Measurements from ENCODE around the gene GRK3. TPM values are rescaled to one million over a fixed set of nuclear protein-coding genes. Genes with fewer than 3 reads are reported as not detected.
A peak's percentile ranks its signal among the peaks of the same experiment; 100 is the strongest.

The GRK3 gene
- total RNA-seq, 1 donor from 2014 or later: 30.1 TPM

GRCh38 chr22:25757686-25758085 lies 193.2 kb downstream of the GRK3 start:
- Mint-ChIP-seq H3K4me3 (no peak overlapping the region), H3K4me1 (peaks cover 22% of the 10 kb centered on the region), H3K27me3 (no peaks in the 10 kb centered on the region), H3K9me3 (peaks cover 3% of the 10 kb centered on the region), H3K27ac (peak overlapping the region; percentile 53), H3K36me3 (ENCODE audit: low read depth) (no peaks in the 10 kb centered on the region)
- no peak for DNase-seq
- intact Hi-C loops (cut with micrococcal nuclease): no loop called here

GRCh38 chr22:25758316-25758715 lies 193.8 kb downstream of the GRK3 start:
- peaks cover 21% of the 10 kb centered on the region for H3K4me1 Mint-ChIP-seq

GRCh38 chr22:25759825-25760231 lies 195.4 kb downstream of the GRK3 start:
- Mint-ChIP-seq H3K9me3 (peaks cover 3% of the 10 kb centered on the region), H3K4me3 (no peak overlapping the region), H3K27me3 (no peaks in the 10 kb centered on the region), H3K4me1 (peaks cover 19% of the 10 kb centered on the region), H3K27ac (no peak overlapping the region), H3K36me3 (ENCODE audit: low read depth) (no peaks in the 10 kb centered on the region)
- intact Hi-C loops (cut with micrococcal nuclease): no loop called here
- DNase-seq: no peak

More at GRCh38 chr22:25758316-25758715, 193.8 kb downstream of the GRK3 start:
- no peak overlapping the region for H3K4me3 Mint-ChIP-seq
- no peaks in the 10 kb centered on the region for H3K27me3 Mint-ChIP-seq
- peaks cover 3% of the 10 kb centered on the region for H3K9me3 Mint-ChIP-seq
- H3K27ac Mint-ChIP-seq: no peak overlapping the region
- H3K36me3 Mint-ChIP-seq (ENCODE audit: low read depth): no peaks in the 10 kb centered on the region
- DNase-seq: no peak
- intact Hi-C loops (cut with micrococcal nuclease): no loop called here

- intact Hi-C loops (cut with micrococcal nuclease): no loop called here
- H3K4me1 Mint-ChIP-seq: peaks cover 19% of the 10 kb centered on the region
- no peak for DNase-seq
- H3K4me3 Mint-ChIP-seq: no peak overlapping the region
- peaks cover 3% of the 10 kb centered on the region for H3K9me3 Mint-ChIP-seq
- H3K27ac Mint-ChIP-seq: no peak overlapping the region
- H3K36me3 Mint-ChIP-seq (ENCODE audit: low read depth): no peaks in the 10 kb centered on the region
- no peaks in the 10 kb centered on the region for H3K27me3 Mint-ChIP-seq
Measured at GRCh38 chr22:25760294-25760693, 195.8 kb downstream of the GRK3 start.

- H3K36me3 Mint-ChIP-seq (ENCODE audit: low read depth): peaks cover 5% of the 10 kb centered on the region
- peaks cover 7% of the 10 kb centered on the region for H3K9me3 Mint-ChIP-seq
- no peaks in the 10 kb centered on the region for H3K27me3 Mint-ChIP-seq
- no peak overlapping the region for H3K4me3 Mint-ChIP-seq
- peaks cover 19% of the 10 kb centered on the region for H3K4me1 Mint-ChIP-seq
- intact Hi-C loops (cut with micrococcal nuclease): no loop called here
- DNase-seq: no peak
- H3K27ac Mint-ChIP-seq: no peak overlapping the region
Measured at GRCh38 chr22:25760848-25761595, 196.5 kb downstream of the GRK3 start.

GRCh38 chr22:25762147-25762546 lies 197.7 kb downstream of the GRK3 start:
- H3K36me3 Mint-ChIP-seq (ENCODE audit: low read depth): peaks cover 16% of the 10 kb centered on the region
- H3K4me1 Mint-ChIP-seq: peaks cover 19% of the 10 kb centered on the region
- H3K27ac Mint-ChIP-seq: no peak overlapping the region
- H3K27me3 Mint-ChIP-seq: no peaks in the 10 kb centered on the region
- peaks cover 17% of the 10 kb centered on the region for H3K9me3 Mint-ChIP-seq
- DNase-seq: no peak
- no peak overlapping the region for H3K4me3 Mint-ChIP-seq
- intact Hi-C loops (cut with micrococcal nuclease): no loop called here

GRCh38 chr22:25763239-25763777 lies 198.8 kb downstream of the GRK3 start:
- intact Hi-C loops (cut with micrococcal nuclease): no loop called here

GRCh38 chr22:25764270-25765015 lies 200.0 kb downstream of the GRK3 start:
- intact Hi-C loops (cut with micrococcal nuclease): no loop called here
- no peaks in the 10 kb centered on the region for H3K27me3 Mint-ChIP-seq
- peaks cover 22% of the 10 kb centered on the region for H3K4me1 Mint-ChIP-seq
- H3K4me3 Mint-ChIP-seq: no peak overlapping the region
- no peak for DNase-seq
- no peak overlapping the region for H3K27ac Mint-ChIP-seq
- peaks cover 23% of the 10 kb centered on the region for H3K9me3 Mint-ChIP-seq
- H3K36me3 Mint-ChIP-seq (ENCODE audit: low read depth): peaks cover 33% of the 10 kb centered on the region

More at GRCh38 chr22:25763239-25763777, 198.8 kb downstream of the GRK3 start:
- no peak for DNase-seq
- H3K27ac Mint-ChIP-seq: no peak overlapping the region
- no peaks in the 10 kb centered on the region for H3K27me3 Mint-ChIP-seq
- H3K4me3 Mint-ChIP-seq: no peak overlapping the region
- peaks cover 17% of the 10 kb centered on the region for H3K4me1 Mint-ChIP-seq
- H3K9me3 Mint-ChIP-seq: peaks cover 22% of the 10 kb centered on the region
- peaks cover 25% of the 10 kb centered on the region for H3K36me3 Mint-ChIP-seq (ENCODE audit: low read depth)

- intact Hi-C loops (cut with micrococcal nuclease): no loop called here
- no peak overlapping the region for H3K4me3 Mint-ChIP-seq
- peaks cover 22% of the 10 kb centered on the region for H3K4me1 Mint-ChIP-seq
- H3K27me3 Mint-ChIP-seq: no peaks in the 10 kb centered on the region
- H3K9me3 Mint-ChIP-seq: peaks cover 23% of the 10 kb centered on the region
- peaks cover 35% of the 10 kb centered on the region for H3K36me3 Mint-ChIP-seq (ENCODE audit: low read depth)
- no peak overlapping the region for H3K27ac Mint-ChIP-seq
- DNase-seq: no peak
Measured at GRCh38 chr22:25765016-25765367, 200.5 kb downstream of the GRK3 start.

GRCh38 chr22:25765801-25766200 lies 201.3 kb downstream of the GRK3 start:
- Mint-ChIP-seq H3K4me3 (no peak overlapping the region), H3K27me3 (no peaks in the 10 kb centered on the region), H3K4me1 (peaks cover 23% of the 10 kb centered on the region), H3K36me3 (ENCODE audit: low read depth) (peaks cover 37% of the 10 kb centered on the region), H3K9me3 (peaks cover 27% of the 10 kb centered on the region), H3K27ac (no peak overlapping the region)
- DNase-seq: no peak
- intact Hi-C loops (cut with micrococcal nuclease): no loop called here

GRCh38 chr22:25766418-25766817 lies 201.9 kb downstream of the GRK3 start:
- Mint-ChIP-seq H3K4me1 (peaks cover 24% of the 10 kb centered on the region), H3K4me3 (no peak overlapping the region), H3K9me3 (peaks cover 33% of the 10 kb centered on the region), H3K36me3 (ENCODE audit: low read depth) (peaks cover 39% of the 10 kb centered on the region), H3K27ac (no peak overlapping the region), H3K27me3 (no peaks in the 10 kb centered on the region)
- intact Hi-C loops (cut with micrococcal nuclease): no loop called here
- DNase-seq: no peak

GRCh38 chr22:25770333-25770732 lies 205.9 kb downstream of the GRK3 start:
- no peaks in the 10 kb centered on the region for H3K27me3 Mint-ChIP-seq
- intact Hi-C loops (cut with micrococcal nuclease): loop anchor here (5.0 kb wide), 5 partner anchors 33 to 562 kb away; no protein-coding TSS in a partner anchor
- no peak overlapping the region for H3K4me3 Mint-ChIP-seq
- DNase-seq: no peak
- peaks cover 30% of the 10 kb centered on the region for H3K4me1 Mint-ChIP-seq
- no peak overlapping the region for H3K27ac Mint-ChIP-seq
- peaks cover 39% of the 10 kb centered on the region for H3K36me3 Mint-ChIP-seq (ENCODE audit: low read depth)
- H3K9me3 Mint-ChIP-seq: peaks cover 33% of the 10 kb centered on the region

- Mint-ChIP-seq H3K4me3 (no peak overlapping the region), H3K27me3 (no peaks in the 10 kb centered on the region), H3K36me3 (ENCODE audit: low read depth) (peaks cover 22% of the 10 kb centered on the region), H3K4me1 (peaks cover 32% of the 10 kb centered on the region), H3K9me3 (peaks cover 17% of the 10 kb centered on the region), H3K27ac (peak overlapping the region; percentile 84)
- DNase-seq: no peak
- intact Hi-C loops (cut with micrococcal nuclease): loop anchor here (1.0 to 5.0 kb wide), 7 partner anchors 21 to 560 kb away; no protein-coding TSS in a partner anchor
Measured at GRCh38 chr22:25772288-25772687, 207.8 kb downstream of the GRK3 start.

GRCh38 chr22:25774575-25775026 lies 210.1 kb downstream of the GRK3 start:
- intact Hi-C loops (cut with micrococcal nuclease): loop anchor here (5.0 kb wide), 5 partner anchors 37 to 558 kb away; no protein-coding TSS in a partner anchor
- DNase-seq: no peak
- Mint-ChIP-seq H3K36me3 (ENCODE audit: low read depth) (peaks cover 4% of the 10 kb centered on the region), H3K27me3 (no peaks in the 10 kb centered on the region), H3K9me3 (peaks cover 10% of the 10 kb centered on the region), H3K4me1 (peaks cover 19% of the 10 kb centered on the region), H3K4me3 (no peak overlapping the region), H3K27ac (no peak overlapping the region)

Data from activated CD4-positive, alpha-beta T cell treated with anti-CD3 and anti-CD28 coated beads, Interleukin-2, amount 10 ng/mL, durations not matched to agents 24 days and 14 days (primary cell).